Endothelial cell of umbilical vein (primary cell): ENCODE measurements around the gene INSIG2. TPM values are rescaled to one million over a fixed set of nuclear protein-coding genes. Genes with fewer than 3 reads are reported as not detected.

ENCODE experiments used
- BruUV-seq: library from RNA; stranded (reverse); fragments of 400-500 nt; replicated peaks from 2 replicates; lab custom pipeline; 2021; lab: Mats Ljungman, UMichigan
- CTCF ChIA-PET: fragments of 300-600, 350-600 bp; sonication (Branson Sonifier 250); formaldehyde crosslinking; loops from one replicate; lab custom pipeline; 2021; ENCODE audit warnings: antibody characterized with exemption, inconsistent platforms; lab: Charles Lee
- POLR2A ChIA-PET: fragments of 300-600, 350-600 bp; sonication (Branson Sonifier 250); formaldehyde crosslinking; loops from one replicate; lab custom pipeline; 2021; ENCODE audit warnings: antibody characterized with exemption, inconsistent platforms; lab: Charles Lee
- DNase-seq: peaks from one replicate; pipeline ENCODE4 v3.0.0-alpha.2; 2011; ENCODE audit warnings: low read depth, low spot score
- FAIRE-seq: peaks from 2 replicates; lab custom pipeline; 2011; peaks lifted over from hg19 to GRCh38; lab: Jason Lieb, UNC
- H2AFZ ChIP-seq: 2 replicates; pipeline ENCODE4 v1.6.0; 2012; ENCODE audit warnings: low read depth, low read length, control low read depth, inconsistent platforms
- H3K27ac ChIP-seq: 2 replicates; pipeline ENCODE4 v1.5.1; 2011; ENCODE audit warnings: low read depth, mild to moderate bottlenecking, control low read depth, low read length, moderate library complexity; ENCODE audit not compliant: insufficient read depth
- H3K27me3 ChIP-seq, 2 experiments: 2 replicates each; pipeline versions ENCODE4 v1.6.0 to v1.6.1; 2011; ENCODE audit warnings: low read length in 2 of 2, mixed read lengths in 1 of 2; ENCODE audit not compliant: control insufficient read depth in 2 of 2, insufficient read depth in 2 of 2
- H3K36me3 ChIP-seq, 2 experiments: 2 replicates in 1 of 2; 3 replicates in 1 of 2; pipeline ENCODE4 v1.5.1; 2011; ENCODE audit warnings: low read length in 2 of 2, mild to moderate bottlenecking in 1 of 2, moderate library complexity in 1 of 2; ENCODE audit not compliant: control insufficient read depth in 2 of 2, insufficient read depth in 2 of 2; ENCODE audit errors: extremely low read depth in 1 of 2
- H3K4me1 ChIP-seq: 3 replicates; pipeline ENCODE4 v1.5.1; 2011; ENCODE audit warnings: mild to moderate bottlenecking, low read length; ENCODE audit not compliant: control insufficient read depth, insufficient read depth; ENCODE audit errors: extremely low read depth
- H3K4me2 ChIP-seq: 2 replicates; pipeline ENCODE4 v1.6.1; 2011; ENCODE audit warnings: low read length, control low read depth, mixed read lengths; ENCODE audit not compliant: insufficient read depth
- H3K4me3 ChIP-seq, 3 experiments: fragments of 200-600 bp in 1 of 3; sonication (generic), shearing (Covaris generic) in 1 of 3; replicated peaks in 1 of 3; 2 replicates each; pipeline ENCODE4 v1.5.1; 2011 to 2016; ENCODE audit warnings: control low read depth in 3 of 3, low read length in 3 of 3, mild to moderate bottlenecking in 2 of 3, inconsistent platforms in 1 of 3, low read depth in 1 of 3, moderate library complexity in 1 of 3; ENCODE audit not compliant: insufficient read depth in 1 of 3
- H3K79me2 ChIP-seq: 2 replicates; pipeline ENCODE4 v1.6.0; 2012; ENCODE audit warnings: low read length, inconsistent platforms; ENCODE audit not compliant: control insufficient read depth, insufficient read depth
- H3K9ac ChIP-seq: replicated peaks from 2 replicates; pipeline ENCODE3; 2011; ENCODE audit warnings: low read length, control low read depth; ENCODE audit not compliant: insufficient read depth; ENCODE audit errors: extremely low read depth
- H3K9me1 ChIP-seq: replicated peaks from 3 replicates; pipeline ENCODE4 v1.6.0; 2011; ENCODE audit warnings: mild to moderate bottlenecking, low read length; ENCODE audit not compliant: control insufficient read depth, insufficient read depth; ENCODE audit errors: extremely low read depth
- H3K9me3 ChIP-seq: replicated peaks from 2 replicates; pipeline ENCODE4 v1.5.1; 2012; ENCODE audit warnings: low read length, inconsistent platforms; ENCODE audit not compliant: control insufficient read depth, insufficient read depth
- H4K20me1 ChIP-seq: replicated peaks from 2 replicates; pipeline ENCODE3; 2011; ENCODE audit warnings: mild to moderate bottlenecking, low read length; ENCODE audit not compliant: control insufficient read depth, insufficient read depth; ENCODE audit errors: extremely low read depth
- EZH2 ChIP-seq: IDR thresholded peaks from 2 replicates; pipeline ENCODE4 v1.6.1; 2012; ENCODE audit warnings: borderline replicate concordance, low read depth, mild to moderate bottlenecking, moderate library complexity, low read length, inconsistent platforms; ENCODE audit not compliant: severe bottlenecking
- FOS ChIP-seq: IDR thresholded peaks from 2 replicates; pipeline ENCODE4 v1.6.1; 2011; ENCODE audit warnings: mild to moderate bottlenecking, low read length, moderate library complexity, borderline replicate concordance; ENCODE audit not compliant: insufficient read depth
- GATA2 ChIP-seq: IDR thresholded peaks from 2 replicates; pipeline ENCODE4 v1.7.0; 2011; ENCODE audit warnings: low read depth, mild to moderate bottlenecking, moderate library complexity, mixed read lengths, low read length; ENCODE audit not compliant: insufficient read length, insufficient read depth
- JUN ChIP-seq: IDR thresholded peaks from 2 replicates; pipeline ENCODE4 v1.6.1; 2011; ENCODE audit warnings: borderline replicate concordance, low read depth; ENCODE audit not compliant: insufficient read length, insufficient read depth
- MYC ChIP-seq: IDR thresholded peaks from one replicate; pipeline ENCODE4 v1.6.1; 2011; ENCODE audit warnings: mild to moderate bottlenecking, low read depth, low read length
- POLR2A ChIP-seq: IDR thresholded peaks from 2 replicates; pipeline ENCODE4 v1.6.1; 2012; ENCODE audit warnings: low read depth, mild to moderate bottlenecking, control low read depth, low read length
- POLR2AphosphoS5 ChIP-seq: IDR thresholded peaks from 2 replicates; pipeline ENCODE4 v1.6.1; 2012; ENCODE audit warnings: low read depth, mild to moderate bottlenecking, control low read depth, low read length, moderate library complexity; ENCODE audit not compliant: insufficient read depth
- dilution Hi-C: fragments of 300-500 bp; cut with MboI; formaldehyde crosslinking; loops from one replicate; pipeline ENCODE4 v1.15.0; 2019; ENCODE audit warnings: low sequenced_read_pairs; ENCODE audit not compliant: extremely low pct_ligation_motif_present
- intact Hi-C: fragments of 100-400 bp; cut with micrococcal nuclease; formaldehyde crosslinking; loops from one replicate; pipeline ENCODE4 v1.10.0; 2022
- polyA plus RNA-seq, 4 experiments: library from polyadenylated mRNA; depleted of rRNA in 3 of 4; stranded (reverse) in 3 of 4; unstranded in 1 of 4; fragments of >200 nt; gene quantifications; 2 replicates each; pipeline versions ENCODE4 v1.2.1 to v1.2.3, GENCODE V29; 2011 to 2012; ENCODE audit warnings: missing spikeins in 1 of 4
- total RNA-seq: library from RNA; stranded (reverse); gene quantifications from 2 replicates; pipeline ENCODE4 v1.2.3, GENCODE V29; 2021
- TF ChIP-seq, protein P1 (sequence below), 2 donors: IDR thresholded peaks; 1 replicate in 1 of 2; 2 replicates in 1 of 2; pipeline ENCODE4 v1.5.1; 2011; ENCODE audit warnings: low read length in 2 of 2, mild to moderate bottlenecking in 2 of 2, moderate library complexity in 2 of 2, control low read depth in 1 of 2, inconsistent platforms in 1 of 2, low read depth in 1 of 2; ENCODE audit not compliant: insufficient read depth in 1 of 2; ENCODE audit errors: extremely low read depth in 1 of 2
- TF ChIP-seq, protein P2 (sequence below): IDR thresholded peaks from 2 replicates; pipeline ENCODE4 v1.6.1; 2011; ENCODE audit not compliant: insufficient read depth, insufficient read length

The INSIG2 gene
- total and polyA plus RNA-seq, 2 donors (not counting 3 experiments of a cell fraction or from before 2014, with no cell fraction given), result 24.1 to 26.9 TPM

DNA sequence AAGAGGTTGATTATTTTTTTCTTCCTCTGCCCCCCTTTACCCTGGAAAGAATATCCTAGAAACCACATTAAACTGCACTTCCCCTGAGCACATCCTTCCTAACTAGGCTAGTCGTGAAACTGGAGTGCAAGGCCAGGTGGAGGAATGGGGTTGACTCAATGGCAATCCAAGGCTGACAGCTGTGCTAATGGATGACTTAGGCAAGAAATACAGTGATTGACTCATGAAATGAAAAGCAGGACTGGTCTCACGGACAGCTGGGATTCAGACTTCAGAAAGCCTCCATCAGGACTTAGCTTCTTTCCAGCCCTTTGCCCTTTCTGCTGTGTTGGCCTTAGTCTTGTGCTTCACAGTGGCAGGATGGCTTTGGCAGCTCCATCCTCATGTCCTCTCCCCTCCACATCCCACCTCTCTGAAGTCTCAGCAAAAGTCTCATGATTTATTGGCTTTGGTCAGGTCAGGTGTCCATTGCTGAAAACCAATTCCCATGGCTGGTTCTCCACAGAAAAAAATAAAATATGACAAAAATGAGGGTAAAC lies 33.8 kb downstream of the INSIG2 start:
- FAIRE-seq, result no peak
- no TSS peak for BruUV-seq
- ChIA-PET CTCF (interaction anchor here (3.0 kb wide), 1 partner anchor 75 kb away, joined by 13 read pairs; no protein-coding TSS in a partner anchor), POLR2A (no interaction called here)
- no peak overlapping the region for H3K4me3 ChIP-seq
- no peak overlapping the region for H2AFZ ChIP-seq
- DNase-seq, result no peak
- dilution Hi-C loops (no loop called here), intact Hi-C loops (loop anchor here (2.0 kb wide), 1 partner anchor 75 kb away; no protein-coding TSS in a partner anchor)
- H3K4me2 ChIP-seq, result no peak overlapping the region
- H3K36me3 ChIP-seq, result no peaks in the 10 kb centered on the region
- H3K4me1 ChIP-seq, result peaks cover 28% of the 10 kb centered on the region
- no peak overlapping the region for H3K9ac ChIP-seq
- H3K27me3 ChIP-seq, result no peaks in the 10 kb centered on the region
- no peak overlapping the region for H3K27ac ChIP-seq
- no peak for TF ChIP-seq GATA2
- TF ChIP-seq, protein P1, sequence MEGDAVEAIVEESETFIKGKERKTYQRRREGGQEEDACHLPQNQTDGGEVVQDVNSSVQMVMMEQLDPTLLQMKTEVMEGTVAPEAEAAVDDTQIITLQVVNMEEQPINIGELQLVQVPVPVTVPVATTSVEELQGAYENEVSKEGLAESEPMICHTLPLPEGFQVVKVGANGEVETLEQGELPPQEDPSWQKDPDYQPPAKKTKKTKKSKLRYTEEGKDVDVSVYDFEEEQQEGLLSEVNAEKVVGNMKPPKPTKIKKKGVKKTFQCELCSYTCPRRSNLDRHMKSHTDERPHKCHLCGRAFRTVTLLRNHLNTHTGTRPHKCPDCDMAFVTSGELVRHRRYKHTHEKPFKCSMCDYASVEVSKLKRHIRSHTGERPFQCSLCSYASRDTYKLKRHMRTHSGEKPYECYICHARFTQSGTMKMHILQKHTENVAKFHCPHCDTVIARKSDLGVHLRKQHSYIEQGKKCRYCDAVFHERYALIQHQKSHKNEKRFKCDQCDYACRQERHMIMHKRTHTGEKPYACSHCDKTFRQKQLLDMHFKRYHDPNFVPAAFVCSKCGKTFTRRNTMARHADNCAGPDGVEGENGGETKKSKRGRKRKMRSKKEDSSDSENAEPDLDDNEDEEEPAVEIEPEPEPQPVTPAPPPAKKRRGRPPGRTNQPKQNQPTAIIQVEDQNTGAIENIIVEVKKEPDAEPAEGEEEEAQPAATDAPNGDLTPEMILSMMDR (IDR thresholded peaks at IDR 0.05; ENCODE audit: extremely low read depth in 1 of 2, insufficient read depth in 1 of 2, low read depth in 1 of 2, low read length in 2 of 2), result no peak
- no peak for TF ChIP-seq POLR2AphosphoS5
- no peak for TF ChIP-seq POLR2A
- no peak for TF ChIP-seq FOS
- TF ChIP-seq EZH2, result no peak
- TF ChIP-seq MYC, result no peak
- TF ChIP-seq, protein P2, sequence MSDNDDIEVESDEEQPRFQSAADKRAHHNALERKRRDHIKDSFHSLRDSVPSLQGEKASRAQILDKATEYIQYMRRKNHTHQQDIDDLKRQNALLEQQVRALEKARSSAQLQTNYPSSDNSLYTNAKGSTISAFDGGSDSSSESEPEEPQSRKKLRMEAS, result no peak
- TF ChIP-seq JUN, result no peak
- no peaks in the 10 kb centered on the region for H3K9me1 ChIP-seq
- H3K79me2 ChIP-seq, result no peaks in the 10 kb centered on the region
- no peaks in the 10 kb centered on the region for H4K20me1 ChIP-seq
- no peaks in the 10 kb centered on the region for H3K9me3 ChIP-seq
